K562 (cell line): ENCODE results near the gene MKNK1. TPM values are rescaled to one million over a fixed set of nuclear protein-coding genes. Genes with fewer than 3 reads are reported as not detected.

Experiments used
- ARID3A ChIP-seq: IDR thresholded peaks from 2 replicates; pipeline ENCODE4 v1.6.1; 2012; ENCODE audit warnings: low read depth, low read length, improper control_type of control experiment, borderline replicate concordance
- BDP1 ChIP-seq: IDR thresholded peaks from 3 replicates; pipeline ENCODE4 v1.6.1; 2011; ENCODE audit not compliant: insufficient read length, insufficient read depth
- BRD9 ChIP-seq: fragments of 450-650 bp; IDR thresholded peaks from 2 replicates; pipeline ENCODE4 v1.6.1; 2018; ENCODE audit warnings: low read depth; ENCODE audit not compliant: partially characterized antibody
- ESRRA ChIP-seq: fragments of 450-650 bp; IDR thresholded peaks from 2 replicates; pipeline ENCODE4 v1.6.1; 2014; ENCODE audit warnings: low read depth, mild to moderate bottlenecking, moderate library complexity, borderline replicate concordance
- HDAC2 ChIP-seq: fragments of 450-650 bp; IDR thresholded peaks from 2 replicates; pipeline ENCODE4 v1.6.1; 2016; ENCODE audit warnings: mild to moderate bottlenecking
- HDGF ChIP-seq: fragments of 450-650 bp; IDR thresholded peaks from 2 replicates; pipeline ENCODE4 v1.6.1; 2016
- KLF10 ChIP-seq: fragments of 250-450 bp; sonication (Bioruptor Pico); IDR thresholded peaks from 2 replicates; pipeline ENCODE4 v1.6.1; 2021; ENCODE audit warnings: matching md5 sums
- NR4A1 ChIP-seq, 2 experiments: fragments of 250-450 bp in 1 of 2; fragments of 450-650 bp in 1 of 2; sonication (Bioruptor Pico) in 1 of 2; IDR thresholded peaks; 2 replicates each; pipeline versions ENCODE4 v1.4.0 to v1.6.1; 2016 to 2020; ENCODE audit warnings: mild to moderate bottlenecking in 2 of 2, missing compliant biosample characterization in 1 of 2, missing genetic modification characterization in 1 of 2, moderate library complexity in 1 of 2
- PCBP2 ChIP-seq: fragments of 200-400 bp; formaldehyde crosslinking; IDR thresholded peaks from 2 replicates; pipeline ENCODE4 v1.6.1; 2018; ENCODE audit warnings: low read length, low read depth, mild to moderate bottlenecking, moderate library complexity; ENCODE audit not compliant: poor library complexity, severe bottlenecking
- PHB2 ChIP-seq: fragments of 450-650 bp; IDR thresholded peaks from 2 replicates; pipeline ENCODE4 v1.6.1; 2017; ENCODE audit warnings: low read depth
- PHF20 ChIP-seq: fragments of 450-650 bp; IDR thresholded peaks from 2 replicates; pipeline ENCODE4 v1.6.1; 2018; ENCODE audit not compliant: partially characterized antibody
- SMARCB1 ChIP-seq: IDR thresholded peaks from 2 replicates; pipeline ENCODE4 v1.6.1; 2011; ENCODE audit warnings: improper control_type of control experiment, low read depth; ENCODE audit not compliant: insufficient read length
- SMARCE1 ChIP-seq: fragments of 450-650 bp; IDR thresholded peaks from 2 replicates; pipeline ENCODE4 v1.7.1; 2016; ENCODE audit warnings: mild to moderate bottlenecking
- ZFP30 ChIP-seq: fragments of 250-450 bp; sonication (Bioruptor Pico); IDR thresholded peaks from 2 replicates; pipeline ENCODE4 v1.8.0; 2022; ENCODE audit warnings: moderate library complexity, mild to moderate bottlenecking, inconsistent platforms, borderline replicate concordance
- ZNF280A ChIP-seq: fragments of 450-650 bp; IDR thresholded peaks from 2 replicates; pipeline ENCODE4 v1.6.1; 2018; ENCODE audit warnings: mild to moderate bottlenecking, low read depth; ENCODE audit not compliant: partially characterized antibody
- polyA plus RNA-seq, 8 experiments: library from polyadenylated mRNA; depleted of rRNA in 4 of 8; stranded (reverse) in 5 of 8; unstranded in 3 of 8; fragments of >200 nt; fragmentation: Nextera tagmentation in 2 of 8; fragmentation: Illumina TruSeq in 1 of 8; extraction: Ambion mirVana in 2 of 8; extraction: Trizol in 1 of 8; gene quantifications; 2 replicates each; pipeline versions ENCODE4 v1.2.1 to v1.2.3, GENCODE V29; 2011 to 2014; ENCODE audit warnings: inconsistent platforms in 1 of 8, missing spikeins in 1 of 8
- total RNA-seq, 7 experiments: library from RNA; depleted of rRNA in 6 of 7; stranded (reverse); fragments of >200 nt in 6 of 7; fragmentation: Illumina TruSeq in 2 of 7; extraction: Trizol in 2 of 7; gene quantifications; 2 replicates each; pipeline versions ENCODE4 v1.2.1 to v1.2.3, GENCODE V29; 2011 to 2021; ENCODE audit warnings: low replicate concordance in 1 of 7
- TF ChIP-seq, protein P1 (sequence below), 3 experiments: fragments of 200-800 bp in 1 of 3; fragments of 250-450 bp in 1 of 3; fragments of 450-650 bp in 1 of 3; sonication (Bioruptor Pico) in 1 of 3; sonication (Bioruptor generic) in 1 of 3; formaldehyde crosslinking in 1 of 3; IDR thresholded peaks; 2 replicates each; pipeline versions ENCODE4 v1.6.1 to v1.8.0; 2016 to 2022; ENCODE audit warnings: mild to moderate bottlenecking in 2 of 3, missing genetic modification characterization in 2 of 3, missing compliant biosample characterization in 1 of 3, moderate library complexity in 1 of 3
- TF ChIP-seq, protein P2 (sequence below): fragments of 450-650 bp; conservative IDR thresholded peaks from 2 replicates; pipeline ENCODE4 v1.6.1; 2016; ENCODE audit warnings: missing genetic modification characterization, low read depth, mild to moderate bottlenecking, control low read depth, missing compliant biosample characterization

MKNK1 gene
- total and polyA plus RNA-seq, 9 of the 15 experiments (the other 6 are each of a cell fraction or from before 2014, with no cell fraction given) = 27.7 to 51.3 (median 43.7) TPM

- TF ChIP-seq, protein P1, sequence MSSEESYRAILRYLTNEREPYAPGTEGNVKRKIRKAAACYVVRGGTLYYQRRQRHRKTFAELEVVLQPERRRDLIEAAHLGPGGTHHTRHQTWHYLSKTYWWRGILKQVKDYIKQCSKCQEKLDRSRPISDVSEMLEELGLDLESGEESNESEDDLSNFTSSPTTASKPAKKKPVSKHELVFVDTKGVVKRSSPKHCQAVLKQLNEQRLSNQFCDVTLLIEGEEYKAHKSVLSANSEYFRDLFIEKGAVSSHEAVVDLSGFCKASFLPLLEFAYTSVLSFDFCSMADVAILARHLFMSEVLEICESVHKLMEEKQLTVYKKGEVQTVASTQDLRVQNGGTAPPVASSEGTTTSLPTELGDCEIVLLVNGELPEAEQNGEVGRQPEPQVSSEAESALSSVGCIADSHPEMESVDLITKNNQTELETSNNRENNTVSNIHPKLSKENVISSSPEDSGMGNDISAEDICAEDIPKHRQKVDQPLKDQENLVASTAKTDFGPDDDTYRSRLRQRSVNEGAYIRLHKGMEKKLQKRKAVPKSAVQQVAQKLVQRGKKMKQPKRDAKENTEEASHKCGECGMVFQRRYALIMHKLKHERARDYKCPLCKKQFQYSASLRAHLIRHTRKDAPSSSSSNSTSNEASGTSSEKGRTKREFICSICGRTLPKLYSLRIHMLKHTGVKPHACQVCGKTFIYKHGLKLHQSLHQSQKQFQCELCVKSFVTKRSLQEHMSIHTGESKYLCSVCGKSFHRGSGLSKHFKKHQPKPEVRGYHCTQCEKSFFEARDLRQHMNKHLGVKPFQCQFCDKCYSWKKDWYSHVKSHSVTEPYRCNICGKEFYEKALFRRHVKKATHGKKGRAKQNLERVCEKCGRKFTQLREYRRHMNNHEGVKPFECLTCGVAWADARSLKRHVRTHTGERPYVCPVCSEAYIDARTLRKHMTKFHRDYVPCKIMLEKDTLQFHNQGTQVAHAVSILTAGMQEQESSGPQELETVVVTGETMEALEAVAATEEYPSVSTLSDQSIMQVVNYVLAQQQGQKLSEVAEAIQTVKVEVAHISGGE (CRISPR knock-in tag; IDR thresholded peaks at IDR 0.05) = no peak
- TF ChIP-seq HDAC2 (no peak), ZFP30 (CRISPR knock-in tag) (no peak), ARID3A (0 out of 2 replicates have a peak, but pooled peaks have one; percentile 23), PCBP2 (no peak), NR4A1 (CRISPR knock-in tag; IDR thresholded peaks at IDR 0.05) (no peak), NR4A1 (tag; IDR thresholded peaks at IDR 0.05) (no peak), BRD9 (peak; percentile 23), SMARCE1 (peak; percentile 43; the same call in 1 of the 2 replicates), HDGF (0 out of 2 replicates have a peak, but pooled peaks have one; percentile 56), PHF20 (no peak), BDP1 (no peak), PHB2 (no peak; the same call in 1 of the 2 replicates), ZNF280A (no peak), SMARCB1 (no peak), KLF10 (no peak), ESRRA (peak; percentile 58)
- TF ChIP-seq, protein P2, sequence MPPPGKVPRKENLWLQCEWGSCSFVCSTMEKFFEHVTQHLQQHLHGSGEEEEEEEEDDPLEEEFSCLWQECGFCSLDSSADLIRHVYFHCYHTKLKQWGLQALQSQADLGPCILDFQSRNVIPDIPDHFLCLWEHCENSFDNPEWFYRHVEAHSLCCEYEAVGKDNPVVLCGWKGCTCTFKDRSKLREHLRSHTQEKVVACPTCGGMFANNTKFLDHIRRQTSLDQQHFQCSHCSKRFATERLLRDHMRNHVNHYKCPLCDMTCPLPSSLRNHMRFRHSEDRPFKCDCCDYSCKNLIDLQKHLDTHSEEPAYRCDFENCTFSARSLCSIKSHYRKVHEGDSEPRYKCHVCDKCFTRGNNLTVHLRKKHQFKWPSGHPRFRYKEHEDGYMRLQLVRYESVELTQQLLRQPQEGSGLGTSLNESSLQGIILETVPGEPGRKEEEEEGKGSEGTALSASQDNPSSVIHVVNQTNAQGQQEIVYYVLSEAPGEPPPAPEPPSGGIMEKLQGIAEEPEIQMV = 0 out of 2 replicates have a peak, but pooled peaks have one; percentile 20
Measured at GRCh38 chr1:46517010-46517600, 87.0 kb downstream of the MKNK1 start (continued).
